ENCODE measurements around the gene NR1H4.
"Not testable (repeated sequence)": the region's sequence is repeated elsewhere in the genome, so short reads cannot be mapped to it uniquely, and the experiment has no call there.

Gene NR1H4

DNA sequence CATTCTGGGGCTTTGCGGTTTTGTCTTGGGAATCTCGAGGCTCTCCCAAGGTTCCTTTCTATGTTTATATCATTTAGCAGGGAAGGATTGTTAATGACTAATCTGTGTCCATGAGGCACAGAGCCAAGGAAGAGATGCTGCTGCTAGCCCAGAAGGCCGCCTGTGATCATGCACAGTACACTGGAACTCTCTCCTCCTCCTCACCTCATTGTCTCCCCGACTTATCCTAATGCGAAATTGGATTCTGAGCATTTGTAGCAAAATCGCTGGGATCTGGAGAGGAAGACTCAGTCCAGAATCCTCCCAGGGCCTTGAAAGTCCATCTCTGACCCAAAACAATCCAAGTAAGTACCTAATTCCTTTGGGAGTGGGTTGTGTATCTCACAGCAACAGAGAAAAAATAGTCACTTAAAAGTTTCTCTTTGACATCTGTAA is at the start of gene NR1H4:
TSS of gene NR1H4 (plus strand) at position 151 of the 435 bp plus-strand sequence. CDS start 19,458 bp downstream, outside the sequence.
- no peak for DNase-seq (ENCODE audit: low read depth in 2 of 3, low spot score in 2 of 3)

DNA sequence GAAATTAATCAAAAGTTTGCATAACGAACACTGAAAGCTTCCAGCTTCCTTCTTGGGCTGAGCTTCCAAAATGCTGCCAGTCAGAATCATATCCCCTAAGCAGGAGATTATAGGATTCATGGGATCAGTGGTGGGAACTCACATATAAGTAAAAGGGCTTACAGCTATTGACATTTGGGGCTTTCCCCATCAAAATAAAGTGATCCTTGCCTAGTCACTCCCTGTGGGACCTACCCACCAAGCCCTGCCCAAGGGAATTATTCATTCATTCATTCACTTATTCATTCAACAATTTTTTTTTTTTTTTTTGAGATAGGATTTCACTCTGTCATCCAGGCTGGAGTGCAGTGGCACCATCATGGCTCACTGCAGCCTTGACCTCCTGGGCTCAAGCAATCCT is 47.5 kb upstream of the NR1H4 start:
- no peak for DNase-seq (ENCODE audit: low read depth in 2 of 3, low spot score in 2 of 3)

DNA sequence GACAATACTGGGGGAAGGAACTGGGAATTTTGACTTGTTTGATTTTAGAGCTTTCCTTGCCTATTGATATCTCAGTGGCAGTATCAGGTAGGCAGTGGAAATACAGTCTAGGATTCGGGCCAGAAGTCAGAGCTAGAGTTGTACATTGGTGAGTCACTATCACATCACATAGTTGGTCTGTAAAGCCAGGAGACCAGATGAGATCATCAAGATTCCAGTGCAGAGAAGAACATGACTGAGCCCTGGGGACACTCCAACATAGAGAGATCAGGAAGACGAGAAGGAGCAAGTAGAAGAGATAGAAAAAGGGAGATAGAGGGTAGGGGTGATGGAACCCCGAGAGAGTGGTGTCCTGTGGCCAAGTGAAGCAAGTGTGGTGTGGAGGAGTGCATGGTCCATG is 46.6 kb upstream of the NR1H4 start:
- no peak for DNase-seq (ENCODE audit: low read depth in 2 of 3, low spot score in 2 of 3)

DNA sequence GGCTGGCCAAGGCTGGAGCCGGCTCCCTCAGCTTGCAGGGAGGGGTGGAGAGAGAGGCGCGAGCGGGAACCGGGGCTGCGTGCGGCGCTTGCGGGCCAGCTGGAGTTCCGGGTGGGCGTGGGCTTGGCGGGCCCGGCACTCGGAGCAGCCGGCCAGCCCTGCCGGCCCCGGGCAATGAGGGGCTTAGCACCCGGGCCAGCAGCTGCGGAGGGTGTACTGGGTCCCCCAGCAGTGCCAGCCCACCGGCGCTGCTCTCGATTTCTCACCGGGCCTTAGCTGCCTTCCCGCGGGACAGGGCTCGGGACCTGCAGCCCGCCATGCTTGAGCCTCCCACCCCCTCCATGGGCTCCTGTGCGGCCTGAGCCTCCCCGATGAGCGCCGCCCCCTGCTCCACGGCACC is 43.4 kb upstream of the NR1H4 start:
- DNase-seq (ENCODE audit: low read depth in 2 of 3, low spot score in 2 of 3) = not testable (repeated sequence)

- no peak for DNase-seq (ENCODE audit: low read depth in 2 of 3, low spot score in 2 of 3)
Observed at GRCh38 chr12:100433701-100434100, 40.0 kb upstream of the NR1H4 start.

DNA sequence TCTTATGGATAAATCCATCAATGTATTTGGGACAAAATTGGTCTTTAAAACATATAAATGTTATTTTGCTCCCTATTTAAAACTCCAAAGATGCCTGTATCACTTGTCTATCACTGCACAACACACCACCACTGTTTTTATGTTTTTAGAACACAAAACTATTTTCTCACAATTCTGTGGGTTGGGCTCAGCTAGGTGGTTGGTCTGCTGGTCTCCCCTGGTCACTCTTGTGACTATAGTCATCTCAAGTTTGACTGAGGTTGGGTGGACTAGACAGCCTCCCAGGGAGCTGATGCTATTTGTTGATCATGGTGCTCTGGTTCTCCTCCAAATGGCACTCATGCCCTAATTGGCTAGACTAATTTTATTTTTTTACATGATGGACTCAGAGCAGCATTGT is 39.5 kb upstream of the NR1H4 start:
- DNase-seq (ENCODE audit: low read depth in 2 of 3, low spot score in 2 of 3) = no peak

GRCh38 chr12:100435957-100436356 is 37.7 kb upstream of the NR1H4 start:
- DNase-seq (ENCODE audit: low read depth in 2 of 3, low spot score in 2 of 3) = no peak

GRCh38 chr12:100437038-100437841 is 36.4 kb upstream of the NR1H4 start:
- DNase-seq (ENCODE audit: low read depth in 2 of 3, low spot score in 2 of 3) = no peak

DNA sequence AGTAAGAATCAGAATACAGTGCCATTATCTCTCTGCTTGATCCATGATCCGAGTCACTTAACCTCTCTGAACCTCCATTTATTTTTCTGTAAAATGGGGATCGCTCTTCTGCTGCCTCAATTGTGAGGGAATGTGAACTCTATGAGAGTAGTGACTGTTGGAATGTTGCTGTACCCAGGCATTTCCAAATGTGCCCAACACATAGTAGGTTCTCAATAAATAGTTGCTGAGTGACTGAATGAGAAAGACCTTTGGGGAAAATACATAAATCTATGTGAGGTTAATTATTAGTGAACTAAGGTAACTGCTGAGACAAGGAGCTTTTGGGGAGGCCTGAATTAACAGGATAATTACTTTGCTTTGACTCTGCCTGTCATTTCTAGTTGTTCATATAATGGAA is 33.9 kb upstream of the NR1H4 start:
- DNase-seq (ENCODE audit: low read depth in 2 of 3, low spot score in 2 of 3) = no peak

GRCh38 chr12:100442403-100442802 is 31.3 kb upstream of the NR1H4 start:
- DNase-seq (ENCODE audit: low read depth in 2 of 3, low spot score in 2 of 3) = no peak

DNA sequence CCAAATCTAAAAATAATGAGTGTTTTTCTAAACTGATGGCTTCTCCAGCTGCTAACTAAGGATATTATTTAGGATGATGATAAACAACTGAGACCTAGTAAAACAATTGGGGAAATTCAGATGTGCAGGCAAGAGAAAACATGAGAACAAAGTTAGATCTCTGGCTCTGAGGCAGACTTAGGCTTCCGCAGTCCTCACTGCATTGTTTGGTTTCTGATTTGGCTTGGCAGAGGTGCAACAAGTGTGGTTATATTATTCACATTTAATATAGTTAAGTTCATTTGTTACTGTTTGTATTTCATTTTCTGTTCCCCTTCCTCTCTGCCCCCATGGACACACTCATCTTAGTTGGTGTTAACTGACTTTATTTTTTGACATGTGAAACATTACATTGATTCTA is 30.2 kb upstream of the NR1H4 start:
- DNase-seq (ENCODE audit: low read depth in 2 of 3, low spot score in 2 of 3) = no peak

- no peak for DNase-seq (ENCODE audit: low read depth in 2 of 3, low spot score in 2 of 3)
Observed at GRCh38 chr12:100445081-100445481, 28.6 kb upstream of the NR1H4 start.

DNA sequence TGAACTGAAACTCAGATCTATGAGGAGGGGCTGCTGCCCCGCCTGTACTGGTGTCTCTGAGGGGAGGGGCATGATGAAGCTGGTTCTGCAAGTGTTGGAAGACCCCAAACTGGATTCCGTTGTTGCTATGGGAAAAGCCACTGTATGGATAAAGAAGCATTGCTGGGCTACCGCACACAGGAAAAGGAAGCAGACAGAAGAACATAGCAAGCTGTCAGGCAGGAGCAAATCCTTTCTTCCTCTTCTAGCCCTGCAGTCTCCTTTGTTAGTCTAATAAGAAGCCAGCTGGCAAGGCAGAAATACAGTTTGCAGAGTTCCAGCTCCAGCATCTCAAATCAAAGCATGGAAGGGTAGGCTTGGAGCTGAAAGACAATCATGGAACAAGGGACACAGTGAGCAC is 26.3 kb upstream of the NR1H4 start:
- no peak for DNase-seq (ENCODE audit: low read depth in 2 of 3, low spot score in 2 of 3)

DNA sequence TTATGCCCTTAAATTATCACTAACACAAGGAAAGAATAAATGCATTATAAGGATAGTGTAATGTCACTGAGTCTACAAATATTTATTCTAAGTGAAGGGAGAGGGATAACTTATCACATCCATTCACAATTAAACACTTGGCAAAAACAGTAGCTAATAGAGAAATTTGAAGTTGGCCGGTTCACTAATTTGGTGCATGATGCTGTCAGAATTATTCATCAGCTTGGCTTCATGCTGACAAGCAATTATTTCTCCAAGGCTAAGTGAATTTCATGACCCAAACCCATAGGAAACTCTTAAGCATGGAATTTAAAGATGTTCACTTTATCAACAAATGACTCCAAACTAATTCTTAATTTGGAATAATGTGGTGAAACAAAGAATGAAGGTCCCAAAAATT is 25.0 kb upstream of the NR1H4 start:
- no peak for DNase-seq (ENCODE audit: low read depth in 2 of 3, low spot score in 2 of 3)

DNA sequence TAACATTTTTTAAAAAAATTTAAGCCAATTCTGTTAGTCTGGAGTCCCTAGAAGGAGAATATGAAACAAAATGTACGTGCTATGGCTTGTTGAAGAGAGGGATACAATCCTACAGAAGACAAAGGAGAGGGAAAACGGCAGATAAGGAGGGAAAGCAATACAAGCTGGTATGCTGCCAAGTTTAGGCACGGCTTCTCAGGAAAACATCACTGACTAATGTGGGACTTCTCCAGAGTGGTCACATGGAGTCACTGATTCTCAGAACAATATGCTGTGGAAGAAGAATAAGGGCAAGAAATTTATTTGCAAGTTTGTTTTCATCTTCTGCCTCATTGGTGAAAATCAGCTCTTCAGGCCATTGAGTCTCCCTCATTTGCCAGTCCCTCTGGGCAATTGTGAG is 22.9 kb upstream of the NR1H4 start:
- no peak for DNase-seq (ENCODE audit: low read depth in 2 of 3, low spot score in 2 of 3)

- DNase-seq (ENCODE audit: low read depth in 2 of 3, low spot score in 2 of 3) = no peak
Observed at GRCh38 chr12:100453951-100454350, 19.7 kb upstream of the NR1H4 start.

- no peak for DNase-seq (ENCODE audit: low read depth in 2 of 3, low spot score in 2 of 3)
Observed at GRCh38 chr12:100455896-100456295, 17.8 kb upstream of the NR1H4 start.

DNA sequence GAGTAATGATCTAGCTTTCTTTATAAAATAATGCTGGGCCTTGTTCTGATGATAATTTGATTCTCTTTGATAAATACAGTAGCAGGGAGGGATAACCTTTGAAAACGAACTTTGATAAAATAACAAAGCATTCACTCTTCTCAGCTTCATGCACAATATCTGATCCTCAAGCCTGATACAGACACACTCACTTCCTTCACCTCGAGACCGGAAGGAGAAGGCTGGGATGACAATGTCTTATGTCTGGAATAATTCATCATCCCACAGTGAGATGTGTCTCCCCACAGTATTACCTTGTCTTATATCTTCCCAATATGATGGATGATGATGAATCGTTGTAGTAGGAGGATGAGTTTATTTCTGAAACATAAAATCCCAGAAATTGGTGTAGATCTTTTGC is 15.5 kb upstream of the NR1H4 start:
- DNase-seq (ENCODE audit: low read depth in 2 of 3, low spot score in 2 of 3) = no peak

- no peak for DNase-seq (ENCODE audit: low read depth in 2 of 3, low spot score in 2 of 3)
Observed at GRCh38 chr12:100460702-100461101, 13.0 kb upstream of the NR1H4 start.

DNA sequence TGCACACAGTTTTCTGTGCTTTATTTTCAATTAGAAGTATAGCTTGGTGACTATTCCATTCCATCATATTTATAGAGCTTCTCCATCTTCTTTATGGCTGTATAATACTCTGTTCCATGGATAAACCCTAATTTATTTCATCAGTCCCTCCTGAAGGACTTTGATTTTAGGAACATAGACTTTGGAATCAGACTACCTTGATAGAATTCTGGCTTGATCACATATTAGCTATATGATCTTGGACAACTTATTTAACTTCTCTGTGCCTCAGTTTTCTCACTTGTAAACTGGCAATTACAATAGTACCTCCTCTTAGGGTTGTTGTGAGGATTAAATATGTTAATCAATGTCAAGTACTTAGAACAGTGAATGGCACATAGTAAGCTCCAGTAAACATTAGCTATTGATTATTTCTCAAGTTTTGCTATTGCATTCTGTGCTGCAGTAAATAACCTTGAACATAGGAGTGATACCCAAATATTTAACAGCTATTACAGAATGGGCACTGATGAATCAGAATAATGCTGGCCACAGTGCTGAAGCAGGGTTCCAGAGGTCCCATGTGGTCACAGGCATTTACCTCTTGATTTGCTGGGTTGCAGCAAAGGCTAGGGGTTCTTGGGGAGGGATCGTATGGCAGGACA is 12.2 kb upstream of the NR1H4 start:
- no peak for DNase-seq (ENCODE audit: low read depth in 2 of 3, low spot score in 2 of 3)

DNA sequence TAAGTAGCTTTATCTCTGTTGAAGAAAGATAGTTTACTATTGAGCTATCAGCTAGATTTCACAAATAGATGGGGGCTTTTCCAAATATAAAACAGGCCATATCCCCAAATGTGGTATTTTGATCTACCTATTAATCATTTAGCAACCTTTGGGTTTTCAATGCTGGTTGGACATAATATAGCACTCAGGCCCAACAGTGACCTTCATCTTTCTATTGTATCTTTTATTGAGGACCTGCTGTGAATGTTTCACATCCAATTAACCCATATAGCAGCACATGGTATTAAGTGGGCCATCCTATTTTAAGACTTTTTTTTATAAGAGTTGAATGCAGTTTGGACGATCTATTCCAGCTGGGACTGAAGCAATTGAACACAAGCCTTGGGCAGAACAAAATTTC is 10.0 kb upstream of the NR1H4 start:
- DNase-seq (ENCODE audit: low read depth in 2 of 3, low spot score in 2 of 3) = no peak

GRCh38 chr12:100464529-100464928 is 9.1 kb upstream of the NR1H4 start:
- no peak for DNase-seq (ENCODE audit: low read depth in 2 of 3, low spot score in 2 of 3)

- DNase-seq (ENCODE audit: low read depth in 2 of 3, low spot score in 2 of 3) = no peak
Observed at GRCh38 chr12:100468126-100468525, 5.5 kb upstream of the NR1H4 start.

Measured in activated CD8-positive, alpha-beta memory T cell treated with anti-CD3 and anti-CD28 coated beads for 48 hours (primary cell).